Measurements from ENCODE around the gene MAGI1.

The MAGI1 gene

GRCh38 chr3:65787340-65787739, 251.4 kb downstream of the MAGI1 start:
- no peak for DNase-seq

GRCh38 chr3:65786890-65787289, 251.8 kb downstream of the MAGI1 start:
- no peak for DNase-seq

- peak; percentile 51 for DNase-seq
These were observed 253.6 kb downstream of the MAGI1 start for GRCh38 chr3:65785065-65785645.

- no peak for DNase-seq
These were observed 255.6 kb downstream of the MAGI1 start for GRCh38 chr3:65783117-65783516.

- no peak for DNase-seq
These were observed 257.1 kb downstream of the MAGI1 start for GRCh38 chr3:65781594-65781993.

GRCh38 chr3:65779390-65779789, 259.3 kb downstream of the MAGI1 start:
- no peak for DNase-seq

- no peak for DNase-seq
These were observed 259.8 kb downstream of the MAGI1 start for GRCh38 chr3:65778968-65779367.

GRCh38 chr3:65777050-65777449, 261.7 kb downstream of the MAGI1 start:
- DNase-seq, result no peak

- no peak for DNase-seq
These were observed 262.2 kb downstream of the MAGI1 start for GRCh38 chr3:65776494-65776893.

- no peak for DNase-seq
These were observed 262.6 kb downstream of the MAGI1 start for GRCh38 chr3:65776081-65776480.

- DNase-seq, result no peak
These were observed 266.0 kb downstream of the MAGI1 start for GRCh38 chr3:65772758-65773157.

- no peak for DNase-seq
These were observed 271.2 kb downstream of the MAGI1 start for GRCh38 chr3:65767551-65767950.

- DNase-seq, result no peak
These were observed 276.5 kb downstream of the MAGI1 start for GRCh38 chr3:65762235-65762580.

- no peak for DNase-seq
These were observed 277.1 kb downstream of the MAGI1 start for GRCh38 chr3:65761446-65762234.

- DNase-seq, result no peak
These were observed 279.7 kb downstream of the MAGI1 start for GRCh38 chr3:65758876-65759598.

GRCh38 chr3:65758438-65758837, 280.3 kb downstream of the MAGI1 start:
- DNase-seq, result no peak

GRCh38 chr3:65752636-65753035, 286.1 kb downstream of the MAGI1 start:
- DNase-seq, result no peak

GRCh38 chr3:65751123-65751700, 287.5 kb downstream of the MAGI1 start:
- DNase-seq, result no peak

- DNase-seq, result no peak
These were observed 289.7 kb downstream of the MAGI1 start for GRCh38 chr3:65749066-65749465.

- DNase-seq, result no peak
These were observed 290.4 kb downstream of the MAGI1 start for GRCh38 chr3:65748326-65748725.

- DNase-seq, result no peak
These were observed 291.9 kb downstream of the MAGI1 start for GRCh38 chr3:65746848-65747247.

- no peak for DNase-seq
These were observed 293.4 kb downstream of the MAGI1 start for GRCh38 chr3:65745306-65745705.

GRCh38 chr3:65742914-65743313, 295.8 kb downstream of the MAGI1 start:
- DNase-seq, result no peak

- DNase-seq, result no peak
These were observed 297.2 kb downstream of the MAGI1 start for GRCh38 chr3:65741540-65741939.

Measured in NCI-H1105 treated with DMSO at 0.1 percent for 48 hours (cell line).